Stimulated activated CD4-positive, alpha-beta T cell treated with anti-CD3 and anti-CD28 coated beads, Interleukin-2, amount 100 ng/mL, for 48 hours (primary cell): ENCODE measurements around the gene RNASEH2C.
A peak's percentile ranks its signal among the peaks of the same experiment; 100 is the strongest.
"Not testable (repeated sequence)": the region's sequence is repeated elsewhere in the genome, so short reads cannot be mapped to it uniquely, and the experiment has no call there.

ENCODE experiments used
- DNase-seq, 2 donors: peaks; one replicate each; pipeline ENCODE4 v3.0.0-alpha.2; 2020

The RNASEH2C gene

DNA sequence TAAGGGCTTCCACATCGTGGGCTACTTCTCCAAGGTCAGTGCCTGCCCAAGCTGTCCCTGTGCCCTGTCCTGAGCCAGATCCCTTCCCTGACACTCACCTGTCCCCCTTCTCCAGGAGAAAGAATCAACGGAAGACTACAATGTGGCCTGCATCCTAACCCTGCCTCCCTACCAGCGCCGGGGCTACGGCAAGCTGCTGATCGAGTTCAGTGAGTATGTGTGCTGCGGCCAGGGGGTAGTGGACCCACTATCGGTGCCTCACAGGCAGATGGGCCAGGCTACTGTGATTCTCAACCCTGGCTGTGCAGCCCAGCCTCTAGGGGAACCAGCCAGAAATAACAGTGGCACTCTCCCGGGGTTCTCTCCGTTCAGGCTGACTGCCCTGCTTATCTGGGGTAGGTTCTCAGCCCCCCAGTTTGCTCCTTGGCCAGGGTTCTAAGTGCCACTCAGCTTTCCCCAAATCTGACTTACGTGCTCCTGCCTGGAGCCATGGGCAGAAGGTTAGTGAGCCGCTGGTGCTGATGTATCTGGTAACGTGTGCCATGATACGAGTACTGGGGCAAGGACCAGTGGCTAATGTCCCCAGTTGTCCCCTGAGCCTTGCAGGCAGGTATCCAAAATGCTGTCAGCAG, 3.7 kb downstream of the RNASEH2C start:
- no peak for DNase-seq

DNA sequence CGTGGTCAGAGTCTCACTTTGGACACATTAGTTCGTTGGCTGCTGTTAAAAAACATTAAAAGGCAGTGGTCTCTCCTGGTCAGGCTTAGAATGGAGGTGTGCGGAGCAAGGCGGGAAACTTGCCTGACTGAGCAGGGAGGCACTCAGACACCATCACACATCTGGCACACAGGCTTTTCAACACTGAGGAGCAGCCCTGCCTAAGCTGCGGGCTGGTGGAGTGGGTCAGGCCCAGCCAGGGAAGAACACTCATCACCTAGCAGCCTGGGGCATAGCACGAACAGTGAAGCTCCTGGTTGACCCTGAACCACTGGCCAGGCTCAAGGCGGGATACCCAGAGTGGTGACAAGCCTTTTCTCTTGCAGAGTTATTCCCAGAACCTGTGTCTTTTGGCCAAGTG, 4.3 kb downstream of the RNASEH2C start:
- DNase-seq: no peak

DNA sequence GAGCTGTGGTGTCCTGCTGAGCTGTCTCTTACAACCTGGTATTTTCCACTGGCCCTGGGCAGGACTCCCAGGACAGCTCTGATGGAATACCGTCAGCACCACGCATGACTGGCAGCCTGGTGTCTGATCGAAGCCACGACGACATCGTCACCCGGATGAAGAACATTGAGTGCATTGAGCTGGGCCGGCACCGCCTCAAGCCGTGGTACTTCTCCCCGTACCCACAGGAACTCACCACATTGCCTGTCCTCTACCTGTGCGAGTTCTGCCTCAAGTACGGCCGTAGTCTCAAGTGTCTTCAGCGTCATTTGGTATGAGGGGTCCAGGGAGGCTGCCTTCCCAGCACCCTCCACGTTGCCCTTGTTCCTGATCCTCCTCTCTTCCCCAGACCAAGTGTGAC, 6.2 kb downstream of the RNASEH2C start:
- no peak for DNase-seq

DNA sequence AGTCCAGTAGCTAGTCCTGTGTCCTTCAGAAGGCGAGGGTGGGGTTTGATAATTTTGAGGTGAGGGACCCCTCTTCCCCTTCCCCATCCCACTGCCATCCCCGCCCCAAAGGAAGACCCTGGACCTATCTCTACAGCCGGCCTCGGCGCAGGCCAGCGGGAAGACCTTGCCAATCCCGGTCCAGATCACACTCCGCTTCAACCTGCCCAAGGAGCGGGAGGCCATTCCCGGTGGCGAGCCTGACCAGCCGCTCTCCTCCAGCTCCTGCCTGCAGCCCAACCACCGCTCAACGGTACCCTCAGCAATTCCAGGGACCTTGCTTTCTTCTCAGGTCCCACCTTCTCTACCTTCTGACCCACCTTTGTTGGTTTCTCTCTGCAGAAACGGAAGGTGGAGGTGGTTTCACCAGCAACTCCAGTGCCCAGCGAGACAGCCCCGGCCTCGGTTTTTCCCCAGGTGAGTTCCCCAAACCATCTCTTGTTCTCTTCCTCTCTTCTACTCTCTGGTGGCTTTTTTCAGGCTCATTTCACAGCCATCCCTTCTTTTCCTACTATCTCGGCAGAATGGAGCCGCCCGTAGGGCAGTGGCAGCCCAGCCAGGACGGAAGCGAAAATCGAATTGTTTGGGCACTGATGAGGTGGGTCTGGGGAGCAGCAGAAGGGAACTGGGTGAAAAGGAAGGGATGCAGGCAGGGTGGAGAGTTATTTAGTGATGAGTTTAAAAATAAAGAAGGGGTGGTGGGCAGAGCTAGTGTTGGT, 7.2 kb downstream of the RNASEH2C start:
- no peak for DNase-seq

DNA sequence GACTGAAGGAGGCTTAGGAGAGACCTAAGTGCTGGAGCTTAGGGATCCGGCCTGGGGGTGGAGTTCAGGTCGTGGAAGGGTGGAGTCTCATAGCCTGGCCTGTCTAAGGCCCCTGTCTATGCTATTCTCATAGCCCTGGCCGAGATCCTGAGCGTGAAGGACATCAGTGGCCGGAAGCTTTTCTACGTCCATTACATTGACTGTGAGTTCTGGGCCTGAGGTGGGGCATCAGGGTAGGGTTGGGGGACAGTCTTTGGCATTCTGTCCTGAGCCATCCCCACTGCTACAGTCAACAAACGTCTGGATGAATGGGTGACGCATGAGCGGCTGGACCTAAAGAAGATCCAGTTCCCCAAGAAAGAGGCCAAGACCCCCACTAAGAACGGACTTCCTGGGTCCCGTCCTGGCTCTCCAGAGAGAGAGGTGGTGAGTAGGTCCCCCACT, 7.9 kb downstream of the RNASEH2C start:
- no peak for DNase-seq

DNA sequence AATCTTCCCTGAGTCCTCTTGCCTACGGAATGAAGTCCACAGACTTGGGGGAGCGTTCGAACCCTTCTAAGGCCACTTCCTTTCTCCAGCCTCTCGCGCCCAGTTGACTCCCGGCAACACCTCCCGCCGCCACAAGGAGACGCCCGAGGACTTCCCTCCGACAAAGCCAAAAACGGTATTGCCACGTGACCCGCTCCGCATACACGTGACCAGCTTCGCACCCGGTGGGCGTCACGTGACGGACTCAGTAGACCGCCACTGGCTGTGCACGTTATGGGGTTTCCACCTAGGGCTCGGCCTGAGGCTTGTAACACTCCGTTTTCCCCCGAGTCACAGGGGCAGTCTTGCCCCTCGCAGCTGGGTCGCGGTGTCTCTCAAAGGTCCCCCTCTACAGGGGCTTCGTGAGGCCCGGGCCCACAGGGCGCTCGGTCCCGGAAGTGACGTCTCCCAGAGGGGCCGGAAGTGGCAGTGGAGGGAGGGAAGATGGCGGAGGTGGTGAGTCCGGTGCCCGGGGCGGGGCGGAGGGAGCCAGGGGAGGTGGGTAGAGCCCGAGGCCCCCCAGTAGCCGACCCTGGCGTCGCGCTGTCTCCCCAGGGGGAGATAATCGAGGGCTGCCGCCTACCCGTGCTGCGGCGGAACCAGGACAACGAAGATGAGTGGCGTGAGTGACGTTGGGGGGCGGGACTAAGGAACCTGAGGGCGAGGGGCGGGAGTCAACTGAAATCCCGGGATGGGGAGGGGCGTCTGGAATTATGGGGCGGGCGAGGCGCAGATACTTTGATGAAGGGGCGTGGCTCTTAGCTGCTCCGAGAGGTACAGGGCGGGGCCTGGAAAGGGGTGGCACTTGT, 8.6 kb downstream of the RNASEH2C start, which contains the start of gene KAT5:
KAT5 (plus strand) TSS at position 468 of the 848 bp plus-strand sequence; CDS start at position 484, 16 bp downstream.
- DNase-seq: peak; percentile 98 to 99

DNA sequence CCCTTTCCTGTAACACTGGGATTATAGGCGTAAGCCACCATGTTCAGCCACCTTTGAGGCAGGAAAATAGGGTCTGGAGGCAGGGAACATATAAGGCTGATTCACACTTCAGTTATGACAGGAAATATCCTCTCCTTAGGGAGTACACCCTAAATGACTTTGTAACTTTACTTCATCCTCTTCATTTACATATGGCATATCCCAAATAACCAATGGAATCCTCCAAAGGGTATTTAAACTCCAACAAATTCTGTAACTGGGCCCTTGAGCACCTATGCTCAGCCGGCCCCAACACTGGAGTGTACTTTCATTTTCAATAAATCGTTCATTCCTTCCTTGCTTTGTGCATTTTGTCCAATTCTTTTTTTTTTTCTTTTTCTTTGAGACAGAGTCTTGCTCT, 10.2 kb downstream of the RNASEH2C start:
- DNase-seq: no peak

DNA sequence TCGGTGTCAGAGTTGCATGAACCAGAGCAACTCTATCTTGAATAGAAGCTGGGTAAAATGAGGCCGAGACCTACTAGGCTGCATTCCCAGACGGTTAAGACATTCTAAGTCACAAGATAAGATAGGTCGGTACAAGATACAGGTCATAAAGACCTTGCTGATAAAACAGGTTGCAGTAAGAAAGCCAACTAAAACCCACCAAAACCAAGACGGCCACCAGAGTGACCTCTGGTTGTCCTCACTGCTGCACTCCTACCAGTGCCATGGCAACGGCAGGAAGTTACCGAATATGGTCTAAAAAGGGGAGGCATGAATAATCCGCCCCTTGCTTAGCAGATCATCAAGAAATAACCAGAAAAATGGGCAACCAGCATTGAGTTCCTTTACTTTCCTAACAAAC, 10.9 kb downstream of the RNASEH2C start:
- DNase-seq: no peak

DNA sequence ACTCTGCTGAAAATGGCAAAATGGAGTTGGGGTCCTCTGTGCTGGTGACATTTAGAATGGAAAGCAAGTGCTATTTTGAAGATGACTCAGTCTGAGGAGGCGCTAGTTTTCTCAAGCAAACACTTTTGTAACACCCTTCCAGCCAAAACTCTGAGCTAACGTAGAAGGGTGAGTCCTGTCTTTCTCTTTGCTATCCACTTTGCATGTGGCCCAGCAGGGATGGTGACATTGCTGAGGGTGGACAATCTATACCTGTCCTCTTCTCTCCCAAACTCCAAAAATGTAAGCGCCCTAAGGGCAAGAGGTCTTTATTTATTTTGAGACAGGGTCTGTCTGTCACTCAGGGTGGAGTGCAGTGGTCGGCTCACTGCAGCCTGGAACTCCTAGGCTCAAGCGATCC, 12.1 kb downstream of the RNASEH2C start:
- DNase-seq: no peak

DNA sequence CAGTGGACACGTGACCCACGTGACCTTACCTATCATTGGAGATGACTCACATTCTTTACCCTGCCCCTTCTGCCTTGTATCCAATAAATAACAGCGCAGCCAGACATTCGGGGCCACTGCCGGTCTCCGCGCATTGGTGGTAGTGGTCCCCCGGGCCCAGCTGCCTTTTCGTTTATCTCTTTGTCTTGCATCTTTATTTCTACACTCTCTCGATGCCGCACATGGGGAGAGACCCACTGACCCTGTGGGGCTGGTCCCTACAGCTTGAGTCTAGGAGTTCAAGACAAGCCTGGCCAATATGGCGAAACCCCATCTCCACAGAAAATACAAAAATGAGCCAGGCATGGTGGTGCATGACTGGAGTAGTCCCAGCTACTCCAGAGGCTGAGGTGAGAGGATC, 13.6 kb downstream of the RNASEH2C start:
- DNase-seq: not testable (repeated sequence)

DNA sequence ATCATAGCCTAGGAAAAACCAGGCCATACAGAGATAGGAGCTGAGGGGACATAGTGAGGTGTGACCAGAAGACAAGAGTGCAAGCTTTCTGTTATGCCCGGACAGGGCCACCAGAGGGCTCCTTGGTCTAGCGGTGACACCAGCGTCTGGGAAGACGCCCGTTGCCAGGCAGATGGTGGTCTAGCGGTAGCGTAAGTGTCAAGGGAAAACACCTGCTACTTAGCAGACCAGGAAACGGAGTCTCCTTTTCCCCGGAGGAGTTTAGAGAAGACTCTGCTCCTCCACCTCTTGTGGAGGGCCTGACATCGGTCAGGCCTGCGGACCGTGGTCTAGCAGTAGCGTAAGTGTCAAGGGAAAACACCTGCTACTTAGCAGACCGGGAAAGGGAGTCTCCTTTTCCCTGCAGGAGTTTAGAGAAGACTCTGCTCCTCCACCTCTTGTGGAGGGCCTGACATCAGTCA, 14.3 kb downstream of the RNASEH2C start:
- DNase-seq: peak; percentile 64 to 71

DNA sequence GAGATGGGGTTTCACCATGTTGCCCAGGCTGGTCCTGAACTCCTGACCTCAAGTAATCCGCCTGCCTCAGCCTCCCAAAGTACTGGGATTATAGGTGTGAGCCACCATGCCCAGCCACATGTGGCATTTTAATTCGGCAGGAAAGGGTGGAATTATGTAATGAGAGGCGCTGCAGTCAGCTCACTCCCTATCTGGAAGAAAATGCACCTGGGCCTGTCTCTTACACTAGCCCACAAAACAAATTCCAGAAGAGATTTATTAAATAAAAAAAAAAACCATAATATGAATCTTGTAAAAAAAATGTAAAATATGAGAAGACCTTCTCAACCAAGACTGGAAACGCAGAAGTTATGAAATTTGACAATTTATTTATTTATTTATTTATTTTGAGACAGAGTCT, 16.8 kb downstream of the RNASEH2C start:
- no peak for DNase-seq

DNA sequence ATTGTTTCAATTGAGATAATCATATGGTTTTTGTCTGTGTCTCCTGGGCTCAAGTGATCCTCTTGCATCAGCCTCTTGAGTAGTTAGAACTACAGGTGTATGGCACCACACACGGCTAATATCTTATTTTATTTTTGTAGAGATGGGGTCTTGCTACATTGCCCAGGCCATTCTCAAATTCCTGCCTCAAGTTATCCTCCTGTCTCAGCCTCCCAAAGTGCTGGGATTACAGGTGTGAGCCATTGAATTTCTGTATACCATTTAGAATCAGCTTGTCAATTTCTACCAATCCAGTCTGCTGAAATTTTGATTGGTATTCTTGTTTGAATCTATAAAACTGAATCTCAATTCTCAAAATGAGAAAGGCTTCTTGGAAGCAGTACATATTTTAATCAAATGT, 18.9 kb downstream of the RNASEH2C start:
- DNase-seq: no peak

DNA sequence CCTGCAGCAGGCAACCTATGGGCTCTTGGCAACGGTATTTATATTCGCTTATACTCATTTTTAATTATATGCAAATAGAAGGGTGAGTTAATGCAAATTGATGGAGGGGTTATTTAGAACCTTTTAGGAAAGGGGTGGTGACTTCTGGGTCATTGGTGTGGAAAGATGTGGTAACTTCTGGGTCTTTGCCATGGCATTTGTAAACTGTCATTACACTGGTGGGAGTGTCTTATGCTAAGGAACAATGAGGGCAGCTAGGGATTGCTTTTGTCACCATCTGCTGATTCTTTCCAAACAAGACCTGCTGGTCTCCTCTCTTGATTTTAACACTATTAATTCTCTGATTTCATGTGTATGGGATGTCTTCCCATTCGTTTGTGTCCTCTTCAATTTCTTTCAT, 20.2 kb downstream of the RNASEH2C start:
- no peak for DNase-seq

DNA sequence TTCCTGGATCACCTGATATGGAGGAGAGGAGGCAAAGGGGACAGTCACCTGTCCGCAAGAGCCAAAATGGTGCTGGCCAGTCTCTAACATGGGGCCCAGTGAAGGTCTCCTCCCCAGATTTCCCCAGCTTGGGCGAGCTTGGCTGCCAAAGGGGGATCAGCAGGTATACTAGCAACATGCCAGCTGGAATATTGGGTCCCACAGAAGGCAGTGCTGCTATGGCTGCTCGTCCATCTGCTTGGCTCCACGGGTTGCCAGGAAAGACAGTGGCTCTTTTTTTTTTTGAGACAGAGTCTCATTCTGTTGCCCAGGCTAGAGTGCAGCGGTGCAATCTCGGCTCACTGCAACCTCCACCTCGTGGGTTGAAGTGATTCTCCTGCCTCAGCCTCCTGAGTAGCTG, 21.3 kb downstream of the RNASEH2C start:
- no peak for DNase-seq

DNA sequence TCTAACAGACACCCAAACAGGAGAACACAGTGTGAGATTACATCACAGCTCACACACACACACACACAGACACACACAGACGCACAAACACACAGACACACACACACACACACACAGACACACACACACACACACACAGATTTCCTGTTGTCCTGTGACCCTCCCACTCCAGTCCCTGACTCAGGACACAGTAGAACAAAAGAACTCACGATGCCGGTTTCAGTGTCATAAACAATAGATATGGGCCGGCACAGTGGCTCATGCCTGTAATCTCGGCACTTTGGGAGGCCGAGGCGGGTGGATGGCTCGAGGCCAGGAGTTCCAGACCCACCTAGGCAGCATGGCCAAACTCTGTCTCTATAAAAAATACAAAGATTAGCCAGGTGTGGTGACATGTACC, 22.4 kb downstream of the RNASEH2C start:
- no peak for DNase-seq

DNA sequence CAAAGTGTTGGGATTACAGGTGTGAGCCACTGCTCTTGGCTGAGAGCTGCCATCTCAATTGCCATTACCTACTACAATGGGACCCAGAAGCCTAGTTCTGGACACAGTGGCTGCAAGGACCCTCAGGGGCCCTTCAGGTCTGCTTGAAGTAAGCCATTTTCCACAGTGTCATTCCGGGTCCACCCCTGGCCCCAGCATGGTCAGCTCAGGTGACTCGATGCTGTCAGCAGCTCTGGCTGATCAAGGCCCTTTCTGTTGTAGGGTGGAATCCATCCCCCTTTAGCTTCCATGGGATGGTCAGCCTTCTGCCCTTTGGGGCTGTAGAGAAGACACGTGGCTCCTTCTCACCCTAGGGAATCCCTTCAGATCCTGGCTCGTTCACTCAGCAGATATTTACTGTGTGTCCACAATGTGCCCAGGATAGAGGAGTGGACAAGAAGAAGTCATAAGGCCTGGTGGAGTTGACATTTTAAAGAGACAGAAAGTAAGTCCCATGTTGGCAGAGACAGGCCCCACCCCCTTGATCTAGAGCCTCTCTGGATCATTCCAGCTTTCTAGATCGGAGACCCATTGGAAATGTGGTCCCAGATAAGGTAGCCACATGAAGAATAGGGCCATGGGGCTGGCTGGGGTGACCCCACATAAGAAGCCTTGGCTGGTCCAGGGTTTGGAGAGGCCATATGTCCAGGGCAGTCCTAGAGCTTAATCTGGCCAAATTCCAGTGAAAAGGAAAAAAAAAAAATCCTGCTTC, 23.6 kb downstream of the RNASEH2C start:
- DNase-seq: no peak

DNA sequence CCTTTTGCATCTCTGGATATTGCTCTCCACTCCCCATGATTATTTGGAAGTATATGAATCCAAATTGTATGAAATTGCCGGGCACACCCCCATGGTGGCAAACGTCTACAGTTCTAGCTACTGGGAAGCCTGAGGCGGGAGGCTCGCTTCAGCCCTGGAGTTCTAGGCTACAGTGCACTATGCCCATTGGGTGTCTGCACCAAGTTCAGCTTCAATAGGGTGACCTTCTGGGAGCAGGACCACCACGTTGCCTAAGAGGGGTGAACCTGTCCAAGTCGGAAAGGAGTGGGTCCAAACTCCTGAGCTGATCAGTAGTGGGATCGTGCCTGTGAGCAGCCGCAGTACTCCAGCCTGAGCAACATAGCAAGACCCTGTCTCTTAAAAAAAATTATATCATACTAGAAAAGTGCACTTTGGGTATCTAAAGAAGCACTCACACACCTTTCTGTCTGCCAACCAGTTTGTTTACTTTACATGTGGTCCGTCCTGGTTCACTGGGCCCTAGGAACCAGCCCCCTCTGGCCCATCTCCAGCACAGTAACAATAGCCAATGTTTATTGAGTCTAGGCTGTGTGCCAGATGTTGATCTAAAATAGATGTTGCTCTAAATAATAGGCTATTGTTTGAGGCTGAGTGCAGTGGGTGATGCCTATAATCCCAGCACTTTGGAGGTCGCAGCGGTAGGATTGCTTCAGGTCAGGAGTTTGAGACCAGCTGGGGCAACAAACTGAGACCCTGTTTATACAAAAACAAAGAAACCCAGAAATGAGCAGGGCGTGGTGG, 24.9 kb downstream of the RNASEH2C start:
- no peak for DNase-seq

DNA sequence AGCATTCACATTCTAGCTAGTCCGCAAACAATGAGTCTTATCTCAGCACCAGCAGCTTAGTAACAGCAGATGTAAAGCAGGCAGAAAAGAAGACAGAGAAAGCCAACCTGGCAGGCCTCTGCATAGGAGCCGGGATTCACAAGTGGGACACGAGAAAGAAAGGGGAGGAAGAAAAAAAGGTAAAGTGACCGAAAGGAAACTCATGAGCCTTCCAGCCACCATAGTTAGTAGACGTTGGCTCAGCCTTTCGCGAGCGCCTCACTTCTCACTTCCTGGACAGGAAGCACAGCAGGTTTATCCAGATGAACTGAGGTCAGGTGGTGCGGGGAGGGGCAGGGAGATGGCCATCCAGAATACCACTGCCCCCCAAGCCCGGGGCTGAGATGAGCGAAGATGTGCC, 28.2 kb downstream of the RNASEH2C start:
- no peak for DNase-seq

DNA sequence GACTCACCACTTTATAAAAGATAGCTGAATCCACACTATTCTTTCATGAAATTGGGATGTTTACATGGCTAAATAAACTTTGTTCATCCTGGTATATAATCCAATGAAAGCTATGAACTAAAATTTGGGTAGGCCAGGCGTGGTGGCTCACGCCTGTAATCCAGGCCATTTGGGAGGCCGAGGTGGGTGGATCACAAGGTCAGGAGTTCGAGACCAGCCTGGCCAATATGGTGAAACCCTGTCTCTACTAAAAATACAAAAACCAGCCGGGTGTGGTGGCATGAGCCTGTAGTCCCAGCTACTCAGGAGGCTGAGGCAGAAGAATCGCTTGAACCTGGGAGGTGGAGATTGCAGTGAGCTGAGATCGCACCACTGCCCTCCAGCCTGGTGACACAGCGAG, 28.8 kb downstream of the RNASEH2C start:
- not testable (repeated sequence) for DNase-seq

DNA sequence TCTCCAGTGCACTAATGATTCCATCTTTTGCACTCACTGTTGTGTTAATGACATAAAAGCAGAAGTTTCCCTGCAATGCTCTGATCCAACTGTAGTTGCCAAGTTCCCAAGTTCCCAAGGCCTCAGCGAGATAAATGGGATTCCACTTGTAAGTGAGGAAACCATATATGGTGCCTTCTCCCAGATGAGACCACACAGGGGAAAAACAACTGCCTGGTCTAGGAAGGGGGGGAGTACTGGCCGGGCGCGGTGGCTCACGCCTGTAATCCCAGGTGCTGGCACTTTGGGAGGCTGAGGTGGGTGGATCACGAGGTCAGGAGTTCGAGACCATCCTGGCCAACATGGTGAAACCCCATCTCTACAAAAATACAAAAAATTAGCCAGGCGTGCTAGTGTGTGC, 34.6 kb downstream of the RNASEH2C start:
- DNase-seq: no peak

DNA sequence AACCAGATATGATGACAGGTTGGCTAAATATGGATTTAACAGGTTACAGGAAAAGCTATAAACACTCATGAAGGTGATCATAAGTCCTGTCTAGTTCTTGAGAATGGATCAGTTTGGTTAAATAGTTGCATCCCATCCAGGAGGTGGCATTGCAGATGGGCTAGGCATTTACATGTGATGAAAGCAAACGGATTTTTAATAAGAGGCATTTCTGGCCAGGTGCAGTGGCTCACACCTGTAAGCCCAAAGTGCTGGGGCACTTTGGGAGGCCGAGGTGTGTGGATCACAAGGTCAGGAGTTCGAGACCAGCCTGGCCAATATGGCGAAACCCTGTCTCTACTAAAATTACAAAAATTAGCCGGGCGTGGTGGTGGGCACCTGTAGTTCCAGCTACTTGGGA, 37.1 kb downstream of the RNASEH2C start:
- not testable (repeated sequence) for DNase-seq
